Astrocyte (in vitro differentiated cells and primary cell): Measurements from ENCODE around the gene PLCB4. TPM values are rescaled to one million over a fixed set of nuclear protein-coding genes. Genes with fewer than 3 reads are reported as not detected.
A peak's percentile ranks its signal among the peaks of the same experiment; 100 is the strongest.

Experiments
- DNase-seq: peaks from one replicate; pipeline ENCODE4 v3.0.0-alpha.2; 2010; ENCODE audit warnings: low read depth
- FAIRE-seq: peaks from 2 replicates; lab custom pipeline; 2011; peaks lifted over from hg19 to GRCh38; lab: Jason Lieb, UNC
- H2AFZ ChIP-seq: 2 replicates; pipeline ENCODE4 v1.6.0; 2012; ENCODE audit warnings: low read depth, low read length, inconsistent platforms
- H3K27ac ChIP-seq: 2 replicates; pipeline ENCODE4 v1.5.1; 2011; ENCODE audit warnings: low read depth, low read length, inconsistent platforms
- H3K27me3 ChIP-seq: 2 replicates; pipeline ENCODE4 v1.6.0; 2011; ENCODE audit warnings: low read length, inconsistent platforms; ENCODE audit not compliant: insufficient read depth
- H3K36me3 ChIP-seq: 2 replicates; pipeline ENCODE4 v1.5.1; 2011; ENCODE audit warnings: low read length, inconsistent platforms; ENCODE audit not compliant: insufficient read depth
- H3K4me1 ChIP-seq: 2 replicates; pipeline ENCODE4 v1.5.1; 2011; ENCODE audit warnings: low read length, inconsistent platforms; ENCODE audit not compliant: insufficient read depth
- H3K4me2 ChIP-seq: 2 replicates; pipeline ENCODE4 v1.6.0; 2012; ENCODE audit warnings: low read length, inconsistent platforms
- H3K4me3 ChIP-seq: 2 replicates; pipeline ENCODE4 v1.5.1; 2011; ENCODE audit warnings: low read depth, mild to moderate bottlenecking, low read length, inconsistent platforms; ENCODE audit not compliant: insufficient read depth
- H3K79me2 ChIP-seq: 2 replicates; pipeline ENCODE4 v1.6.0; 2012; ENCODE audit warnings: mild to moderate bottlenecking, low read length, inconsistent platforms; ENCODE audit not compliant: insufficient read depth
- H3K9ac ChIP-seq: 2 replicates; pipeline ENCODE4 v1.6.0; 2012; ENCODE audit warnings: mild to moderate bottlenecking, low read length, inconsistent platforms
- H3K9me3 ChIP-seq: 2 replicates; pipeline ENCODE4 v1.5.1; 2012; ENCODE audit warnings: low read depth, mild to moderate bottlenecking, low read length, inconsistent platforms; ENCODE audit not compliant: insufficient read depth
- H4K20me1 ChIP-seq: 2 replicates; pipeline ENCODE4 v1.6.0; 2012; ENCODE audit warnings: low read length, inconsistent platforms; ENCODE audit not compliant: insufficient read depth
- H3K27ac Mint-ChIP-seq: one replicate; pipeline ENCODE4 v1.8.0; 2021; ENCODE audit warnings: mild to moderate bottlenecking, mixed read lengths; ENCODE audit not compliant: unreplicated experiment
- H3K27me3 Mint-ChIP-seq: one replicate; pipeline ENCODE4 v1.8.0; 2021; ENCODE audit warnings: low read depth, mixed read lengths; ENCODE audit not compliant: unreplicated experiment
- H3K36me3 Mint-ChIP-seq: one replicate; pipeline ENCODE4 v1.8.0; 2021; ENCODE audit warnings: low read depth, mixed read lengths; ENCODE audit not compliant: unreplicated experiment
- H3K4me1 Mint-ChIP-seq: one replicate; pipeline ENCODE4 v1.8.0; 2021; ENCODE audit warnings: low read depth, mixed read lengths; ENCODE audit not compliant: unreplicated experiment
- H3K4me3 Mint-ChIP-seq: one replicate; pipeline ENCODE4 v1.8.0; 2021; ENCODE audit warnings: mild to moderate bottlenecking, moderate library complexity, mixed read lengths; ENCODE audit not compliant: unreplicated experiment
- H3K9me3 Mint-ChIP-seq: one replicate; pipeline ENCODE4 v1.8.0; 2021; ENCODE audit warnings: mild to moderate bottlenecking, mixed read lengths; ENCODE audit not compliant: unreplicated experiment
- CTCF ChIP-seq: IDR thresholded peaks from 2 replicates; pipeline ENCODE4 v1.5.1; 2011; ENCODE audit warnings: low read depth, mild to moderate bottlenecking, inconsistent platforms, low read length, moderate library complexity; ENCODE audit not compliant: insufficient read depth
- EZH2 ChIP-seq: IDR thresholded peaks from 2 replicates; pipeline ENCODE4 v1.6.1; 2012; ENCODE audit warnings: mild to moderate bottlenecking, low read length, inconsistent platforms; ENCODE audit not compliant: insufficient read depth
- total RNA-seq: library from RNA; stranded (reverse); gene quantifications from 2 replicates; pipeline ENCODE4 v1.2.1, GENCODE V29; 2021

Gene PLCB4
- total RNA-seq, 1 donor from 2014 or later: 58.2 TPM

GRCh38 chr20:9407805-9408421, 339.0 kb downstream of the PLCB4 start:
- Histone ChIP-seq H3K9ac (peak overlapping the region; percentile 26), H3K79me2 (no peaks in the 10 kb centered on the region), H3K36me3 (no peaks in the 10 kb centered on the region), H4K20me1 (no peaks in the 10 kb centered on the region), H2AFZ (no peak overlapping the region), H3K4me3 (no peak overlapping the region), H3K4me2 (peak overlapping the region; percentile 55), H3K4me1 (peaks cover 24% of the 10 kb centered on the region), H3K27ac (peak overlapping the region; percentile 68), H3K9me3 (no peaks in the 10 kb centered on the region), H3K27me3 (no peaks in the 10 kb centered on the region)
- FAIRE-seq (peak; percentile 95), DNase-seq (peak; percentile 50)
- no peak overlapping the region for H3K4me3 Mint-ChIP-seq
- H3K9me3 Mint-ChIP-seq: no peaks in the 10 kb centered on the region
- H3K27ac Mint-ChIP-seq: peak overlapping the region; percentile 88
- no peaks in the 10 kb centered on the region for H3K27me3 Mint-ChIP-seq
- H3K36me3 Mint-ChIP-seq: peaks cover 9% of the 10 kb centered on the region
- H3K4me1 Mint-ChIP-seq: peaks cover 20% of the 10 kb centered on the region
- TF ChIP-seq EZH2: no peak
- TF ChIP-seq CTCF: peak; percentile 92

- Histone ChIP-seq H3K27me3 (no peaks in the 10 kb centered on the region), H3K79me2 (no peaks in the 10 kb centered on the region), H3K36me3 (no peaks in the 10 kb centered on the region), H2AFZ (no peak overlapping the region), H4K20me1 (no peaks in the 10 kb centered on the region), H3K4me3 (no peak overlapping the region), H3K4me2 (peak overlapping the region; percentile 55), H3K4me1 (peaks cover 24% of the 10 kb centered on the region), H3K9ac (peak overlapping the region; percentile 33), H3K9me3 (no peaks in the 10 kb centered on the region), H3K27ac (peak overlapping the region; percentile 68)
- no peaks in the 10 kb centered on the region for H3K27me3 Mint-ChIP-seq
- H3K36me3 Mint-ChIP-seq: peaks cover 12% of the 10 kb centered on the region
- peak; percentile 94 for DNase-seq
- H3K9me3 Mint-ChIP-seq: no peaks in the 10 kb centered on the region
- H3K4me3 Mint-ChIP-seq: no peak overlapping the region
- H3K27ac Mint-ChIP-seq: peak overlapping the region; percentile 88
- peak; percentile 76 for FAIRE-seq
- H3K4me1 Mint-ChIP-seq: peaks cover 20% of the 10 kb centered on the region
- TF ChIP-seq CTCF: no peak
- TF ChIP-seq EZH2: no peak
Measured at GRCh38 chr20:9408422-9409300, 339.8 kb downstream of the PLCB4 start.
